GM04503 (cell line): ENCODE measurements around the gene OMG.
"Not testable (repeated sequence)": the region's sequence is repeated elsewhere in the genome, so short reads cannot be mapped to it uniquely, and the experiment has no call there.

ENCODE experiments used
- DNase-seq: peaks from one replicate; pipeline ENCODE4 v3.0.0-alpha.2; 2012; ENCODE audit warnings: low read depth

Gene OMG

GRCh38 chr17:31262923-31263322 is 34.1 kb downstream of the OMG start:
- DNase-seq: not testable (repeated sequence)

GRCh38 chr17:31261601-31262000 is 35.4 kb downstream of the OMG start:
- no peak for DNase-seq

- no peak for DNase-seq
Observed at GRCh38 chr17:31260151-31260550, 36.9 kb downstream of the OMG start.

GRCh38 chr17:31256936-31257335 is 40.1 kb downstream of the OMG start:
- DNase-seq: no peak

- DNase-seq: no peak
Observed at GRCh38 chr17:31254654-31255053, 42.4 kb downstream of the OMG start.

GRCh38 chr17:31252741-31253140 is 44.3 kb downstream of the OMG start:
- no peak for DNase-seq

- DNase-seq: no peak
Observed at GRCh38 chr17:31251970-31252328, 45.1 kb downstream of the OMG start.

GRCh38 chr17:31251105-31251969 is 45.7 kb downstream of the OMG start:
- DNase-seq: no peak

GRCh38 chr17:31250229-31250628 is 46.8 kb downstream of the OMG start:
- DNase-seq: no peak

- DNase-seq: no peak
Observed at GRCh38 chr17:31249835-31250141, 47.3 kb downstream of the OMG start.

GRCh38 chr17:31248986-31249834 is 47.8 kb downstream of the OMG start:
- peak; percentile 50 for DNase-seq
